Dermis blood vessel endothelial cell (primary cell): ENCODE measurements around the gene SMIM3. TPM values are rescaled to one million over a fixed set of nuclear protein-coding genes. Genes with fewer than 3 reads are reported as not detected.
A peak's percentile ranks its signal among the peaks of the same experiment; 100 is the strongest.
"Not testable (repeated sequence)": the region's sequence is repeated elsewhere in the genome, so short reads cannot be mapped to it uniquely, and the experiment has no call there.

Source experiments
- DNase-seq: peaks from one replicate; pipeline ENCODE4 v3.0.0; 2010
- total RNA-seq: library from RNA; depleted of rRNA; stranded (reverse); fragments of >200 nt; gene quantifications from 2 replicates; pipeline ENCODE4 v1.2.3, GENCODE V29; 2014

Gene SMIM3
- total RNA-seq, 1 donor from 2014 or later: 4.1 TPM

DNA sequence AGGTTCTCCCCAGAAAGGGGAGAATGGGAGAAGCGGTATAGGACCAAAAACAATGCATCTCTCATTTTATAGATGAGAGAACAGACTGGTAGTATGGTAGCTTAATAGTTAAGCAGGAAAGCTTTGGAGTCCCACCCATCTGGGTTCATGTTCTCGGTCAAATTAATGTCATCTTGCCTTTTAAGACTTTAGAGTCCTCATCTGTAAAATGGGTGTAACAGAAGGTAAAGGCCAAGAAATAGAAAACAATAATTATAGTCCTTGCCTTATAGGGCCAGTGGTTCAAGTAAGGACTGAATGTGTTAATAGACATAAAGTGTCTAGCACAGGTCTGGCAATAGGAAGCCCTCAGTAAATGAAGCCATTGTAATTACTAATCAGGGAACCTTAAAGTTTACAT is 16.4 kb downstream of the SMIM3 start:
- DNase-seq: no peak

DNA sequence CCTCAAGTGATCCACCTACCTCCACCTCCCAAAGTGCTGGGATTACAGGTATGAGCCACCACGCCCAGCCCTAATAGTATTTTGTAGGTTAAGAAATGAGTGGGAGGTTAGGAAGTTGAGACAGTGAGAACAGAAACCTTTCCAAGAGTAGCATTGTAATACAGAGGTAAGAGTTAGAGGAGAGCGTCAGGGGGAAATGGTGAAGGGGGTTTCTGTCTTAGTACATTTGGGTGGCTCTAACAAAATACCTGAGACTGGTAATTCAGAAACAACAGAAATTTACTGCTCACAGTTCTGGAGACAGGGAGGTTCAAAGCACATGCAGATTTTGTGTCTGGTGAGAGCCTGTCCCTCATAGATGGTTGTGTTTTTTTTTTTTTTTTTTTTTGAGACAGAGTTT is 18.8 kb downstream of the SMIM3 start:
- DNase-seq: no peak

DNA sequence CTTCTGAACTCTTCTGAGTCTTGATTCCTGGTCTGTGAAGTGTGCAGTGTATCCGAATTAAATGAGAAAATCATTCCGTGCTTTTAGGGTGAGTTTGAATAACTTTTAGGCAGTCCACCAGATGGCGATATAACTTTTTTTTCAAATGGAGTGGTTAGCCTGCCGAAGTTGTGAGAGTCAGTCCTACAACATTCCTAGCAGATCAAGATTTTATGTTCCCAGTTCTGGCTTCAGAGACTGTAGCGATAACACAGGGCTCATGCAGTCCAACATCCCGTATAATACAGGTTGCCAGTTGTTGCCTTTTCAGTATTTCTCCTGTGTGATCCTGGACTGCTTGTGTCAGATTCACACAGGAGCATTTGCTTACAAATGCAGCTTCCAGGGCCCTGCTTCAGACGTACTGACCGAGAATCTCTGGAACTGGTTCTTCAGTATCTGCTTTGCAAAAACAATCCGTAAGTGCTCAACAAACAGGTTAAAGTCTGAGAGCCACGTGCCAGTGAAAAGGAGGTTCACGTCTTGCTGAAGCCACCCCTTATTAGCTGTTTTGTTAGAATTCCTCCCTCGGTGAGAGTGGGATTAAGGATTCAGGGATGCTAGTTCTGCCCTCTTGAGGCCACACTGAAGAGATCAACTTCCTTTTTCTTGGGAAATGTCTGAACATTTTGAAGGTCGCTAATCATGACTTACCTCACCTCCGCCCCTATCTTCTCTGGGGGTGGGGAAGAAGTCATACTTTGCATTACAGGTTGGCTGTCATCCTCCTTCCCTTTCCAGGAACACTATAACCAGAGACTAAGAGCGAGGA is 22.8 kb downstream of the SMIM3 start:
- DNase-seq: peak; percentile 79

DNA sequence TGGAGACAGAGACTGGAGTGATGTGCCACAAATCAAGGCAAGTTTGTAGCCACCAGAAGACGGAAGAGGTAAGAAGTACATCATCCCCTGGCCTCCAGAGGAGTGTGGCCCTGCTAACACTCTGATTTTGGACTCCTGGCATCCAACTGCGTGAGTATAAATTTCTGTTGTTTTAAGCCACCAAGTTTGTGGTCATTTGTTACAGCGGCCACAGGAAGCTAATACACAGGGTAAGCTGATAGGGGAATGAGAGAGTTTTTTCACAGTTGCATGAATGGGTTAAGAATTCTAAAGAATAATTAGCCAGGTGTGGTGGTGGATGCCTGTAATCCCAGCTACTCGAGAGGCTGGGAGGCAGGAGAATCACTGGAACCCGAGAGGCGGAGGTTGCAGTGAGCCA is 25.8 kb downstream of the SMIM3 start:
- DNase-seq: no peak

DNA sequence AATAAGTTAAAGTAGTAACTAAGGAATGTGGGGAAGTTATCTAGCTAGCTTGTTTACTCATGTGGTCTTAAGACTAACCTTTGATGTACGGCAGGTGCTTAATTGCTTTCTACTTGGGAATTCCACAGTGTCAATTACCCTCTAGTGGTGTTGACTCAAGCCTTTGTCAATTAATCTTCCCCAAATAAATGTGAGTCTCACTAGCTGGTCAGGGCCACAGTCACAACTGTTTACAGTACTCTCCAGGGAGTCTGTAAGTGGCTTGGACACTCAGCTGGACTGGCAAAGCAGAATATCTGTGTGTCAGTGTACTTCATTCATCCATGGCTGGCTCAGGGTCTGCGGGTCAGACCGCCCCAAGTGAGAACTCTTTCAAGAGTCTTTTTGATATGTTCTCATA is 30.8 kb downstream of the SMIM3 start:
- DNase-seq: no peak

DNA sequence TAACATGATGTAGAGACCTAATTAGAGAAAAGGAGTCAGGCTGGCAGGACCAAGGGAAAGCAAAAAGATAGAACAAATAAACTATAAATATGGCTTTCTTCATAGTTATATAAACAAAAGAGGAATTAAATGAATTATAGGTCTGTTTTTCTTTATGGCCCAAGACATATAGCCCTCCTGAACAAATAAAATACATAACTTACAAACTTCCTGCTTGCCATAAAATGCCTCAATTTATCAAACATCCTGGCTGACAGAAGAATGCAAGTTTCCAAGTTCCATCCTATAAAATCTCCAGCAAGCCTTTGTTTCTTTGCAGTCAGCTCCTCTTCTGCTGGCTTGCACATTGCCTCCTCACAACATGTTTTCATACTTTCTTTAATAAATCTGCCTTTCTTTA is 36.5 kb downstream of the SMIM3 start:
- no peak for DNase-seq

DNA sequence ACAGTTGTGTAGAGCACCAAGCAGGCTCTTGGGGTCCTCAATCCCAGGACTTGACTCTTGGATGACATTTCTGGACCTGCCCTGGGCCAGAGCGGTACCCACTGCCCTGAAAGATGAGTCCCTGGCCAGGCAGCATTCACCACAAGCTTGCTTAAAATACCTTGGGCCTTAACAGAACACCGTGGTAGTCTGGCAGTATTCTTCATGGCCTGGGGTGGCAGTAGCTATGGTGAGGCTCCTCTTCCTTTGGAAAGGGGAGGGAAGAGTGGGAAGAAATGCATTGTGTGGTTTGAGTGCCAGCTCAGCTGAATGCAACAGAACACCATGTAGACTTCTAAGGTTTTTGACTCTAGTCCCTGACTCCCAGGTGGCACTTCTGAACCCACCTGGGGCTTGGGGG is 38.4 kb downstream of the SMIM3 start:
- no peak for DNase-seq

DNA sequence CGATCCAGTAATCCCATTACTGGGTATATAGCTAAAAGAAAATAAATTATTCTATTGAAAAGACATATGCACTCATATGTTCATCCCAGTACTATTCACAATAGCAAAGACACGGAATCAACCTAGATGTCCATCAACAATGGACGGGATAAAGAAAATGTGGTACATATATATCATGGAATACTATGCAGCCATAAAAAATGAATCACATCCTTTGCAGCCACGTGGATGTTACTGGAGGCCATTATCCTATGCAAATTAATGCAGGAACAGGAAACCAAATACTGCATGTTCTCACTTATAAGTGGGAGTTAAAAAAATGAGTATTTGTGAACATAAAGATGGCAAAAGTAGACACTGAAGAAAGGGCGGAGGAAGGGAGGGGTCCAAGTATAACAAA is 51.2 kb downstream of the SMIM3 start:
- DNase-seq: no peak

DNA sequence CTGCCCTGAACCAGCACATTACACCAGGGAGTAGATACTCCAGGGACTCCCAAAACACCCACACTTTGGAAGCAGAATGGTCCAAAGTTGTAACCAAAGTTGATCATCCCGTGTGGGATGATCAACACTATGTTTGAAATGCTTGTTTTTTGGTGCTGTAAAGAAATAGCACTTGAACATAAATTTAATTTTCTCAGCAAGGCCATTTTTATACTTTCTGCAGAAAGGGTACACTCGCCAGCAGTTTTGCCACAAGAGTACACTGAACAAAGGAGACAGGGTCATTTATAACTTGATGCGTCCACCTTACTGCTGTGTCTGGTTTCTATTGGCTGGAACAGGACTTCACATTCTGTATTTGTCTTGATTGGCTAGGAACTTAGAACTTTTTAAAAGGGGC is 53.3 kb downstream of the SMIM3 start:
- DNase-seq: not testable (repeated sequence)

DNA sequence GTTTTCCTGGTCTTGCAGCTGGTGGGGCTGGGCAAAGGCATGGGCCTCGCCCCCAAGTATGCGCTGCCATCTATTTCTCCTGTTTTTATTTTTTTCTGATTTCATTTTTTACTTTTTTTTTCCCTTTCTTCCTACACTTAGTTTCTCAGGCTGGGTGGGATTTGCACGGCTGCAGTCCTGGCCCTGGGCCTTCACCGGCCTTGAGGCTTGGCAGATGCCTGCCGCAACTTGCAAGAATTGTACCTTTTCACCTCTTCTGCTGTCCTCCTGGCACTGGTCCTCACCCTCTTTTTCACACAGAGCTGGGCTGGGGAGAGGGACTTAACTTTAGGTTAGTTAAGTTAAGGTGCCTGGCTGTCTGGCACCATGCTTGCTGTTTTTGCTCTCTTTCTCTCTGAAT is 57.5 kb downstream of the SMIM3 start:
- no peak for DNase-seq

DNA sequence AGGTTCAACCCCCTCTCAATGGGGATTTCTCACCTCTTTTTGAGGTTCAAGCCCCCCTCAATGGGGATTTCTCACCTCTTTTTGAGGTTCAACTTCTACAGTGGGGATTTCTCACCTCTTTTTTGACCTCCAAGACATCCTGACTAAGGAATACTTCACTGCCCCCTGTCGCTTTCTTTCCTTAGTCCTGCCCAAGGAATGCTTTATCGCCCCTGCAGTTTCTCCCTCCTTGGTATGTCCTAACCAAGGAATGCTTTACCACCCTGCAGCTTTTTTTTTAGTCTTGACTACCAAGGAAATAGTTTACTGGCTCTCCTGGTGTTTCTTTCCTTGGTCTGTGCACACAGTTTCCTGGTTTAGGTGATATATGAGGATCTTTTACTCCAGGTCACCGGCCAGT is 58.1 kb downstream of the SMIM3 start:
- DNase-seq: no peak

DNA sequence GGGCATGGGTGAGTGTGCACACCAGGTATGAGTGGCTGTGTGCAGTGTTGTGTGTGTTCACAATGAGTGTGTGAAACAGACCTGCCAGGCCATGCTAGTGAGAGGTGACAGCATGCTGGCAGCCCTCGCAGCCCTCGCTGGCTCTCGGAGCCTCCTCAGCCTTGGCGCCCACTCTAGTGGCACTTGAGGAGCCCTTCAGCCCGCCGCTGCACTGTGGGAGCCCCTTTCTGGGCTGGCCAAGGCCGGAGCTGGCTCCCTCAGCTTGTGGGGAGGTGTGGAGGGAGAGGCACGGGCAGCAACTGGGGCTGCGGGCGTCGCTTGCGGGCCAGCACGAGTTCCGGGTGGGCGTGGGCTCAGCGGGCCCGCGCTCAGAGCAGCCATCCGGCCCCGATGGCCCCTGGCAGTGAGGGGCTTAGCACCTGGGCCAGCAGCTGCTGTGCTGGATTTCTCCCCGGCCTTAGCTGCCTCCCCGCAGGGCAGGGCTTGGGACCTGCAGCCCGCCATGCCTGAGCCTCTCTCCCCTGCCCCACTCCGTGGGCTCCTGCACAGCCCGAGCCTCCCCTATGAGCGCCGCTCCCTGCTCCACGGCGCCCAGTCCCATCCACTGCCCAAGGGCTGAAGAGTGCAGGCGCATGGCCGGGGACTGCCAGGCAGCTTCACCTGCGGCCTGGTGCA is 66.8 kb downstream of the SMIM3 start:
- not testable (repeated sequence) for DNase-seq

DNA sequence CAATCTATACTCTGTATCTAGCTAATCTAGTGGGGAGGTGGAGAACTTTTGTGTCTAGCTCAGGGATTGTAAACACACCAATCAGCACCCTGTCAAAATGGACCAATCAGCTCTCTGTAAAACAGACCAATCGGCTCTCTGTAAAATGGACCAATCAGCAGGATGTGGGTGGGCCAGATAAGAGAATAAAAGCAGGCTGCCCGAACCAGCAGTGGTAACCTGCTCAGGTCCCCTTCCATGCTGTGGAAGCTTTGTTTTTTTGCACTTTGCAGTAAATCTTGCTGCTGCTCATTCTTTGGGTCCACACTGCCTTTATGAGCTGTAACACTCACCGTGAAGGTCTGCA is 67.7 kb downstream of the SMIM3 start, which contains the start of gene IRGM:
Gene IRGM (plus strand): TSS at position 214 of the 346 bp plus-strand sequence. CDS start 1,603 bp downstream, outside the sequence.
- DNase-seq: not testable (repeated sequence)

Other genes with a start within 250 kb of the SMIM3 start
- 14.6 and 19.1 TPM in 2 replicates for gene SYNPO, start 138.1 kb upstream of the SMIM3 start, total RNA-seq
- gene MYOZ3, start 117.5 kb upstream of the SMIM3 start, total RNA-seq: 0.17 and 0.37 TPM in 2 replicates
- gene RBM22, start 77.7 kb upstream of the SMIM3 start, total RNA-seq: 31.3 and 35.9 TPM in 2 replicates
- gene DCTN4, start 19.7 kb upstream of the SMIM3 start, total RNA-seq: 33.7 and 48.0 TPM in 2 replicates
- not detected in 2 replicates for gene IRGM, start 67.8 kb downstream of the SMIM3 start, total RNA-seq
- gene ZNF300, start 126.2 kb downstream of the SMIM3 start, total RNA-seq: 6.5 and 6.8 TPM in 2 replicates
- gene GPX3, start 241.8 kb downstream of the SMIM3 start, total RNA-seq: 16.8 and 22.8 TPM in 2 replicates